GM12878 (cell line): ENCODE results near the gene MOGAT3. TPM values are rescaled to one million over a fixed set of nuclear protein-coding genes. Genes with fewer than 3 reads are reported as not detected.

Experiments
- ATAC-seq: fragments of 200-7000 bp; cut with Tn5 transposase; 3 replicates; pipeline ENCODE4 v1.9.1; 2020; ENCODE audit warnings: mild to moderate bottlenecking, moderate library complexity
- BruUV-seq: library from RNA; stranded (reverse); fragments of 400-500 nt; replicated peaks from 2 replicates; lab custom pipeline; 2021; lab: Mats Ljungman, UMichigan
- CTCF ChIA-PET: fragments of 300-600 bp; sonication (Branson Sonifier 250); formaldehyde crosslinking; extraction: SDS; loops from one replicate; lab custom pipeline; 2021; ENCODE audit warnings: inconsistent platforms; lab: Yijun Ruan, JAX
- POLR2A ChIA-PET: fragments of 350-600 bp; formaldehyde crosslinking; extraction: SDS; loops from one replicate; lab custom pipeline; 2021; ENCODE audit warnings: inconsistent platforms; lab: Charles Lee
- RAD21 ChIA-PET: fragments of 300-600 bp; sonication (Branson Sonifier 250); formaldehyde crosslinking; loops from one replicate; lab custom pipeline; 2023; ENCODE audit warnings: antibody characterized with exemption; ENCODE audit not compliant: unreplicated experiment; lab: Charles Lee
- SMC1A ChIA-PET: fragments of 300-600 bp; sonication (Branson Sonifier 250); formaldehyde crosslinking; loops from one replicate; lab custom pipeline; 2023; ENCODE audit not compliant: unreplicated experiment, uncharacterized antibody; lab: Charles Lee
- DNase-seq: peaks from one replicate; pipeline ENCODE4 v3.0.0-alpha.2; 2011; ENCODE audit warnings: low read depth, low spot score
- FAIRE-seq: peaks from 3 replicates; lab custom pipeline; 2011; peaks lifted over from hg19 to GRCh38; lab: Jason Lieb, UNC
- H2AFZ ChIP-seq: 2 replicates; pipeline ENCODE4 v1.6.0; 2011; ENCODE audit warnings: low read depth, low read length, control low read depth; ENCODE audit not compliant: control insufficient read depth
- H3K27ac ChIP-seq: 2 replicates; pipeline ENCODE4 v1.5.1; 2011; ENCODE audit warnings: control low read depth; ENCODE audit not compliant: control insufficient read depth, insufficient read depth
- H3K27me3 ChIP-seq, 2 experiments: replicated peaks in 1 of 2; 2 replicates each; pipeline versions ENCODE4 v1.6.0 to v1.6.1; 2011; ENCODE audit warnings: low read length in 1 of 2; ENCODE audit not compliant: control insufficient read depth in 2 of 2, insufficient read depth in 2 of 2
- H3K36me3 ChIP-seq, 2 experiments: 2 replicates each; pipeline ENCODE4 v1.5.1; 2011; ENCODE audit warnings: low read length in 1 of 2; ENCODE audit not compliant: control insufficient read depth in 2 of 2, insufficient read depth in 2 of 2
- H3K4me1 ChIP-seq: 2 replicates; pipeline ENCODE4 v1.6.1; 2011; ENCODE audit warnings: mild to moderate bottlenecking, low read length, moderate library complexity, mixed read lengths; ENCODE audit not compliant: control insufficient read depth, insufficient read depth
- H3K4me2 ChIP-seq: 2 replicates; pipeline ENCODE4 v1.6.0; 2011; ENCODE audit warnings: control low read depth; ENCODE audit not compliant: control insufficient read depth, insufficient read depth
- H3K4me3 ChIP-seq: fragments of 200-600 bp; sonication (generic); 2 replicates; pipeline ENCODE4 v1.5.1; 2016
- H3K79me2 ChIP-seq: 2 replicates; pipeline ENCODE4 v1.6.0; 2011; ENCODE audit warnings: low read length; ENCODE audit not compliant: control insufficient read depth, insufficient read depth
- H3K9ac ChIP-seq: 2 replicates; pipeline ENCODE4 v1.8.0; 2011; ENCODE audit warnings: low read length, control low read depth, mixed read lengths; ENCODE audit not compliant: control insufficient read depth, insufficient read depth
- H3K9me3 ChIP-seq: replicated peaks from 3 replicates; pipeline ENCODE4 v1.5.1; 2011; ENCODE audit warnings: mild to moderate bottlenecking, low read length; ENCODE audit not compliant: control insufficient read depth, insufficient read depth
- H4K20me1 ChIP-seq: 2 replicates; pipeline ENCODE4 v1.6.0; 2011; ENCODE audit not compliant: control insufficient read depth, insufficient read depth
- BHLHE40 ChIP-seq, 2 experiments: fragments of 450-650 bp in 1 of 2; IDR thresholded peaks; 2 replicates each; pipeline ENCODE4 v1.6.1; 2011 to 2017; ENCODE audit warnings: low read depth in 2 of 2, borderline replicate concordance in 1 of 2, improper control_type of control experiment in 1 of 2, low read length in 1 of 2, mild to moderate bottlenecking in 1 of 2
- CBX3 ChIP-seq: fragments of 200-600 bp; sonication (generic); IDR thresholded peaks from 2 replicates; pipeline ENCODE4 v1.6.1; 2016; ENCODE audit warnings: low read depth, borderline replicate concordance
- EZH2 ChIP-seq: IDR thresholded peaks from 2 replicates; pipeline ENCODE4 v1.6.1; 2012; ENCODE audit warnings: low read depth, mild to moderate bottlenecking, control low read depth, inconsistent platforms, low read length, borderline replicate concordance; ENCODE audit not compliant: control insufficient read depth
- FOXM1 ChIP-seq: IDR thresholded peaks from 2 replicates; pipeline ENCODE4 v1.6.1; 2012; ENCODE audit warnings: low read depth, mild to moderate bottlenecking, inconsistent platforms, low read length, moderate library complexity
- GATAD2B ChIP-seq: fragments of 450-650 bp; conservative IDR thresholded peaks from 2 replicates; pipeline ENCODE4 v1.6.1; 2017; ENCODE audit warnings: low read depth, mild to moderate bottlenecking, moderate library complexity
- IKZF1 ChIP-seq: fragments of 450-650 bp; conservative IDR thresholded peaks from 2 replicates; pipeline ENCODE4 v1.6.1; 2017; ENCODE audit warnings: antibody characterized with exemption, mild to moderate bottlenecking
- IRF5 ChIP-seq: fragments of 450-650 bp; IDR thresholded peaks from 2 replicates; pipeline ENCODE4 v1.6.1; 2017; ENCODE audit warnings: borderline replicate concordance
- MTA2 ChIP-seq: fragments of 450-650 bp; IDR thresholded peaks from 2 replicates; pipeline ENCODE4 v1.6.1; 2016; ENCODE audit warnings: low read depth, mild to moderate bottlenecking, moderate library complexity
- MXI1 ChIP-seq: fragments of 150-350 bp; IDR thresholded peaks from 2 replicates; pipeline ENCODE4 v1.6.1; 2011; ENCODE audit warnings: low read depth, mild to moderate bottlenecking, inconsistent platforms, low read length, improper control_type of control experiment
- NFXL1 ChIP-seq: fragments of 450-650 bp; IDR thresholded peaks from 2 replicates; pipeline ENCODE4 v1.6.1; 2017; ENCODE audit warnings: antibody characterized with exemption, mild to moderate bottlenecking, borderline replicate concordance
- NFYA ChIP-seq: IDR thresholded peaks from 2 replicates; pipeline ENCODE4 v1.6.1; 2011; ENCODE audit warnings: low read depth, mild to moderate bottlenecking, low read length, improper control_type of control experiment, borderline replicate concordance
- NR2C2 ChIP-seq: IDR thresholded peaks from 2 replicates; pipeline ENCODE4 v1.6.1; 2011; ENCODE audit warnings: borderline replicate concordance, low read depth; ENCODE audit not compliant: control insufficient read depth, insufficient read length
- SIN3A ChIP-seq: IDR thresholded peaks from 2 replicates; pipeline ENCODE4 v1.6.1; 2012; ENCODE audit warnings: low read depth, low read length, improper control_type of control experiment
- SMARCA5 ChIP-seq: fragments of 450-650 bp; IDR thresholded peaks from 2 replicates; pipeline ENCODE4 v1.6.1; 2017; ENCODE audit warnings: mild to moderate bottlenecking
- STAT3 ChIP-seq: IDR thresholded peaks from 2 replicates; pipeline ENCODE4 v1.6.1; 2011; ENCODE audit warnings: low read depth, low read length, improper control_type of control experiment
- WGBS: methylation state at CpG from one replicate; pipeline ENCODE4 v1.1.6; 2016; ENCODE audit warnings: low lambda C conversion rate; ENCODE audit not compliant: insufficient replicate concordance, insufficient coverage; ENCODE audit errors: missing lambda C conversion rate; 5-methylcytosine and 5-hydroxymethylcytosine counted together
- in situ Hi-C: fragments of 300-500 bp; cut with MboI; formaldehyde crosslinking; loops from 9 replicates; pipeline ENCODE4 v1.14.3; 2018; ENCODE audit warnings: mixed read lengths
- intact Hi-C: fragments of 100-400 bp; cut with micrococcal nuclease; formaldehyde crosslinking; loops from one replicate; pipeline ENCODE4 v1.14.2; 2022; ENCODE audit not compliant: unreplicated experiment
- polyA plus RNA-seq, 11 experiments: library from polyadenylated mRNA; depleted of rRNA in 4 of 11; unstranded in 6 of 11; stranded (reverse) in 5 of 11; fragments of >200 nt; fragmentation: Nextera tagmentation in 4 of 11; fragmentation: Illumina TruSeq in 1 of 11; extraction: Ambion mirVana in 4 of 11; extraction: Trizol in 1 of 11; gene quantifications; 1 replicate in 1 of 11; 2 replicates in 10 of 11; pipeline versions ENCODE4 v1.2.1 to v1.2.3, GENCODE V29; 2011 to 2016; ENCODE audit warnings: inconsistent platforms in 2 of 11, missing spikeins in 2 of 11, low read depth in 1 of 11
- total RNA-seq, 4 experiments: library from RNA; depleted of rRNA in 3 of 4; stranded (reverse); fragments of >200 nt in 3 of 4; fragmentation: Illumina TruSeq in 1 of 4; extraction: Trizol in 1 of 4; gene quantifications; 2 replicates each; pipeline versions ENCODE4 v1.2.1 to v1.2.3, GENCODE V29; 2013 to 2021

The MOGAT3 gene
- total and polyA plus RNA-seq, 10 of the 15 experiments (the other 5 are each of a cell fraction or from before 2014, with no cell fraction given): 0.11 TPM; not detected in 9

- CTCF ChIA-PET: interaction anchor here (0.5 to 3.4 kb wide), 16 partner anchors 11 to 739 kb away, joined by 3 to 63 read pairs (median 4); partner anchors contain the start of genes FIS1, IFT22, MOGAT3 and SLC12A9
- Histone ChIP-seq H3K27me3 (no peaks in the 10 kb centered on the region), H3K4me2 (peak overlapping the region; percentile 89), H2AFZ (peak overlapping the region; percentile 93), H3K4me1 (peaks cover 5% of the 10 kb centered on the region), H3K79me2 (peaks cover 30% of the 10 kb centered on the region), H3K36me3 (no peaks in the 10 kb centered on the region; a peak in 1 of 4 replicates), H3K4me3 (peak overlapping the region; percentile 88), H4K20me1 (no peaks in the 10 kb centered on the region), H3K9me3 (no peaks in the 10 kb centered on the region), H3K9ac (peak overlapping the region; percentile 75), H3K27ac (peak overlapping the region; percentile 88)
- SMC1A ChIA-PET: interaction anchor here (0.6 to 3.6 kb wide), 8 partner anchors 14 to 345 kb away, joined by 3 to 19 read pairs (median 4); partner anchors contain the start of genes FIS1 and MOGAT3
- under 1% methylated on average over 34 of the region's 34 CpGs for WGBS
- BruUV-seq: no TSS peak
- DNase-seq (no peak), ATAC-seq (peak; percentile 53), FAIRE-seq (no peak)
- no peak for TF ChIP-seq FOXM1
- TF ChIP-seq SIN3A: 0 out of 2 replicates have a peak, but pooled peaks have one; percentile 40
- 0 out of 2 replicates have a peak, but pooled peaks have one; percentile 18 for TF ChIP-seq GATAD2B
- no peak; the same call in 1 of the 2 replicates for TF ChIP-seq MXI1
- peak in 1 of 2 experiments; percentile 81; a peak in 1 of 4 replicates for TF ChIP-seq BHLHE40 (IDR thresholded peaks at IDR 0.05; ENCODE audit: borderline replicate concordance in 1 of 2, low read depth in 2 of 2, low read length in 1 of 2)
- TF ChIP-seq IKZF1: peak; percentile 25; the same call in 1 of the 2 replicates
- peak; percentile 18; the same call in 1 of the 2 replicates for TF ChIP-seq SMARCA5
- TF ChIP-seq CBX3: no peak
- no peak for TF ChIP-seq NFXL1
- TF ChIP-seq NFYA: no peak
- TF ChIP-seq EZH2: no peak
- TF ChIP-seq STAT3: no peak
- no peak for TF ChIP-seq MTA2
- TF ChIP-seq NR2C2: no peak
- TF ChIP-seq IRF5: no peak
- POLR2A ChIA-PET: interaction anchor here (0.6 to 2.1 kb wide), 13 partner anchors 9 to 604 kb away, joined by 3 to 12 read pairs (median 4); partner anchors contain the start of genes IFT22, MOSPD3, SLC12A9 and TRIM56
- in situ Hi-C loops (no loop called here), intact Hi-C loops (no loop called here)
- RAD21 ChIA-PET: interaction anchor here (0.6 to 3.9 kb wide), 8 partner anchors 22 to 500 kb away, joined by 3 to 37 read pairs (median 6); partner anchors contain the start of gene FIS1
Measured at GRCh38 chr7:101216860-101217387, 16.1 kb upstream of the MOGAT3 start.
